ENCODE data around the gene SCOC.

The SCOC gene

DNA sequence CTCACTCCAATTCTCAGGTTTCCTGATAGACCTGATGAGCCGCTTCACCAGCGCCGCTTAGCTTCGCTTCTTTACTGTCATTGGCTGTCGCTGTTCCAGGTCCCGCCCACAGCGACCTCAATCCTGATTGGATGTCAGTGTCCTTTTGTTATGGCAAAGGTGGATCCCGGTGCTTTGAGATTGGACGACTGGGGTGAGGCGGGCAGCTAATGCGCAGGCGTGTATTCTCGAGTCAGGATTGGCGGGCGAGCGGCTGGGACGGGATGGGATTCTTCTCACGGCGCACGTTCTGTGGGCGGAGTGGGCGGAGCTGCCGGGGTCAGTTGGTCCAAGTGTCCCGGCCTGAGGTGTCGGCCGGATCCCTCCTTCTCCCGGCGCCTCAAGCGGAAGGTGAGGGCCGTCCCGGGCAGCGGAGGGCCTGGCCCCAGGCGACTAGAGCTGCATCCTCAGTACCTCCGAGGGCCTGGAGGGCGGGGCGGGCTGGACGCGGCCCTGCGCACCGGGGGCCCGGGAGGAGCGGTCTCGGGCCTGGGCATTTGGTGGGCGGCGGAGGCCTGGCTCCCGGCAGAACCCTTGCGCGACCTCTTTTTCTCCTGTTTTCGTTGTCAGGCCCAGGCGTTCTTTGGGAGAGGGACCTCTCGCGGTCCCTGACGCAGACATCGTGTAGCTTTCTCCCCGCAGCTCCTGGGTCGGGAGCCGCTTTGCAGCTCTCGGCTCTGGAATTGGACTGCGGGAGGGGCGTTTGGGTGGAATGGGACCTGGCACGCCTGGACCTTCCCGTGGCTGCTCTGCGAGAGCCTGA lies at the start of gene SCOC:
TSS of gene SCOC (plus strand) at position 319 of the 802 bp plus-strand sequence. CDS start 5,525 bp downstream, outside the sequence.
- in situ Hi-C loops (cut with HindIII; ENCODE audit: low sequenced_read_pairs), result loop anchor here (25.0 kb wide), 2 partner anchors 264 to 514 kb away; no protein-coding TSS in a partner anchor

GRCh38 chr4:140326395-140326993 lies 47.0 kb upstream of the SCOC start:
- in situ Hi-C loops (cut with HindIII; ENCODE audit: low sequenced_read_pairs), result loop anchor here (10.0 kb wide), 1 partner anchor 662 kb away; the partner anchor contains the start of gene MGST2

DNA sequence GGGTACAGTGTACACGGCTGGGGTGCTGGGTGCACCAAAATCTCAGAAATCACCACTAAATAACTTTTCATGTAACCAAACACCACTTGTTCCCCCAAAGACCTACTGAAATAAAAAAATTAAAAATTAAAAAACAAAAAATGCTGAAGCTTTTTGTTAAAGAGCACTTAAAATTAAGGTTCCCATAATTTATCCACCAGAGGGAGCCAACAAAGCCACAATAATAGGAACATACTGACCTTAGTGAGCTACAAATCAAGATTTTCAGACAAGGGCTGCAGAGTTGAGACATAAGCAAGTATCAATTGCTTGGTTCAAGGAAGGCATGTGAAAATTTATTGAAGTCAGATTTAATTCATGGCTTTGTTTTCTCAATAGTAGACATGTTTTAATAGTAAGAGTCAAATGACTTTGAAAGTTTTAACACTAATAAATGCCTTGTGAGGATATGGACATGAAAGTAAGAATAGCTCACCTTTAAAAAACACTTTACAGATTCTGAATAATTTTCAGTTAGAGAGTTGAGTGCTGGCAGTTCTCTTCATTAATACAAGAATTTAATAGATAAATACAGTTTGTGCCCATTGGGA lies 43.0 kb upstream of the SCOC start:
- in situ Hi-C loops (cut with HindIII; ENCODE audit: low sequenced_read_pairs), result no loop called here

DNA sequence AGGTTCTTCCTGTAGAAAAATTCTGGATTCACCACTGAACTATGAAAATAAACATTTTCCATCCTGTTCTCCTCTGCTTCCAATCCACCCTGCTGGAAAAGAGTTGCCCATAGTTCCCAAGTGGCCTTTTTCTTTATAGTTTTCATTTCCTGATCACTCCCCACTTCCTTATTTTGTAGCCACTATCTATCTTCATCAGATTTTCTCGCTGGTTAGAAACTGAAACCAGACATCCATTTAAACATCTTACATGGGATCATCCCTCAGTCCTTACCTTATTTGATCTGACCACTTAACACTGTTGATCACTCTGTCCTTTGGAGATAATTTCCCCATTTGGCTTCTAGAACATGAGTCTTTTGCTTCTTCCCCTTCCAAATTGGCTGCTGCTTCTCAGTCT lies 42.2 kb upstream of the SCOC start:
- in situ Hi-C loops (cut with HindIII; ENCODE audit: low sequenced_read_pairs), result no loop called here

GRCh38 chr4:140331876-140332275 lies 41.6 kb upstream of the SCOC start:
- in situ Hi-C loops (cut with HindIII; ENCODE audit: low sequenced_read_pairs), result no loop called here

- in situ Hi-C loops (cut with HindIII; ENCODE audit: low sequenced_read_pairs), result no loop called here
These were observed 40.7 kb upstream of the SCOC start for GRCh38 chr4:140332734-140333133.

- in situ Hi-C loops (cut with HindIII; ENCODE audit: low sequenced_read_pairs), result no loop called here
These were observed 39.9 kb upstream of the SCOC start for GRCh38 chr4:140333523-140333922.

DNA sequence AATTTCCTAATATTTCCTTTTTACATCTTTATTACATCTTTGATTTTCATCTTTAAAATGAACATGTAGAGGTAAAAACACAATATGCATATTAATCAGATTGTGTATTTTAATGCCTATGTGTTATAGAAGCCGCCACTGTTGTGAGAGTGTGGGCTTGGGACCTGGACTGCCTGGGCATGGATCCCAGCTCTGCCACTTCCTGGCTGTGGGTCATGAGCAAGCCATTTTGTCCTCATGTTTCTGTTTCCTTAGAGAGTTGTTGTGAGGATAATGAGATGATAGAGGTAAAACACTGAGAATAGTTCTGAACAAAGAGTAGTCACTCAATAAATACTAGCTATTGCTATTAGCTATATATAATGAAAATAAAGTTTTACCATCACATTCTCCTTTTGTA lies 38.4 kb upstream of the SCOC start:
- in situ Hi-C loops (cut with HindIII; ENCODE audit: low sequenced_read_pairs), result no loop called here

GRCh38 chr4:140336730-140337129 lies 36.7 kb upstream of the SCOC start:
- in situ Hi-C loops (cut with HindIII; ENCODE audit: low sequenced_read_pairs), result no loop called here

GRCh38 chr4:140342620-140343019 lies 30.8 kb upstream of the SCOC start:
- in situ Hi-C loops (cut with HindIII; ENCODE audit: low sequenced_read_pairs), result no loop called here

- in situ Hi-C loops (cut with HindIII; ENCODE audit: low sequenced_read_pairs), result no loop called here
These were observed 30.1 kb upstream of the SCOC start for GRCh38 chr4:140343303-140343702.

- in situ Hi-C loops (cut with HindIII; ENCODE audit: low sequenced_read_pairs), result no loop called here
These were observed 29.3 kb upstream of the SCOC start for GRCh38 chr4:140344101-140344500.

DNA sequence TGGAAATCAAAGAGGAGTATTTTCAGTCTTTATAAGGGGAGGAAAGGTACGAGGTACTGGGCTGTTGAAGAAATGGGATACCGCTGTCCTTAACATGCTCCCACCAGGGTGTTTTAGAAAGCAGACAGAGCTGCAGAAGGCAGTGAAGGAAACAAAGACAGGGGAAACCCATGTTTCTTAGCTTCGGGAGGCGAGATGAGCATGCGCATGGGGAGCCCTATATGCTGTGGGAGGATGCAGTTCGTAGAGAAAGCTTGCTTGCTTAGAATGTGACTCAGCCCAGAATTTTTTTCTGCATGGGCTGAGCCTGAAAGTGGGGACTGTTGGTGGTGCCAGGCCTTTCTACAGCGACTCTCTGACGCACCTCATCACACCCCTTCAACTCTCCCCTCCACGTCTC lies 28.8 kb upstream of the SCOC start:
- in situ Hi-C loops (cut with HindIII; ENCODE audit: low sequenced_read_pairs), result no loop called here

DNA sequence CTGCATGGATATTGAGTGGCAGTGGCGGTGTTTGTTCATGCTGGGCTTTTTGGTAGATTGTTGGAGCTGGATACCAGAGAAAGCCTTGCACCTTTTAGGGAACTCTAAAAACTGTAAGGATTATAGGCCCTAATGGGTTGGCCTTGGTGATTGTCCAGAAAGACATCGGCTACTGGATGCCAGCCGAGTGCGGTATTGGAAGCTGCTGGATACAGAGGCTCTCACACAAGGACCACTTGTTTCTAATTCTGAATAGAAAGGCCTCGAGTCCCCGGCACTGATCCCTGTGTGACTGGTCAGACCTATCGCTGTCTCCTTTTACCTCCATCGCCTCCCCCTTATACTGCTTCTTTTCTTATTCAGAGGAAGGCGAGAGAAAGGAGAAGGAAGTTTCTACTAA lies 27.3 kb upstream of the SCOC start:
- in situ Hi-C loops (cut with HindIII; ENCODE audit: low sequenced_read_pairs), result no loop called here

DNA sequence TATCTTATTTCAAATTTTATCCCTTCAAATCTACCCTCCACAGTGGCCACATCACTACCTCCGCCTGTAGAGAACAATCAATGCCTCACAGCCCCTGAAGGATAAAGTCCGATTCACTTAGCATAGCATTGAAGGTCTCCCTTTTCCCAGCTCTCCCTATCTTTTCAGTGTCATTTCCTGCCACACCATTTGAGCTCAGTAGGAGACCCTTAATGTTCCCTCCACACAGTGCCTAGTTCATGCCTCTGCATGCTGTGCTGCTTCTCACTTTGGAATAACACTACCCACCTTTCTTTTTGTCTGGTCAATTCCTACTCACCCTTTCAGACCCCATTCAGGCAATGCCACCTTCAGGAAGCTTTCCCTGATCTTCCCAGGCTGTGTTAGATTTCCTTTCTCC lies 23.6 kb upstream of the SCOC start:
- in situ Hi-C loops (cut with HindIII; ENCODE audit: low sequenced_read_pairs), result loop anchor here (25.0 kb wide), 2 partner anchors 287 to 537 kb away; no protein-coding TSS in a partner anchor

DNA sequence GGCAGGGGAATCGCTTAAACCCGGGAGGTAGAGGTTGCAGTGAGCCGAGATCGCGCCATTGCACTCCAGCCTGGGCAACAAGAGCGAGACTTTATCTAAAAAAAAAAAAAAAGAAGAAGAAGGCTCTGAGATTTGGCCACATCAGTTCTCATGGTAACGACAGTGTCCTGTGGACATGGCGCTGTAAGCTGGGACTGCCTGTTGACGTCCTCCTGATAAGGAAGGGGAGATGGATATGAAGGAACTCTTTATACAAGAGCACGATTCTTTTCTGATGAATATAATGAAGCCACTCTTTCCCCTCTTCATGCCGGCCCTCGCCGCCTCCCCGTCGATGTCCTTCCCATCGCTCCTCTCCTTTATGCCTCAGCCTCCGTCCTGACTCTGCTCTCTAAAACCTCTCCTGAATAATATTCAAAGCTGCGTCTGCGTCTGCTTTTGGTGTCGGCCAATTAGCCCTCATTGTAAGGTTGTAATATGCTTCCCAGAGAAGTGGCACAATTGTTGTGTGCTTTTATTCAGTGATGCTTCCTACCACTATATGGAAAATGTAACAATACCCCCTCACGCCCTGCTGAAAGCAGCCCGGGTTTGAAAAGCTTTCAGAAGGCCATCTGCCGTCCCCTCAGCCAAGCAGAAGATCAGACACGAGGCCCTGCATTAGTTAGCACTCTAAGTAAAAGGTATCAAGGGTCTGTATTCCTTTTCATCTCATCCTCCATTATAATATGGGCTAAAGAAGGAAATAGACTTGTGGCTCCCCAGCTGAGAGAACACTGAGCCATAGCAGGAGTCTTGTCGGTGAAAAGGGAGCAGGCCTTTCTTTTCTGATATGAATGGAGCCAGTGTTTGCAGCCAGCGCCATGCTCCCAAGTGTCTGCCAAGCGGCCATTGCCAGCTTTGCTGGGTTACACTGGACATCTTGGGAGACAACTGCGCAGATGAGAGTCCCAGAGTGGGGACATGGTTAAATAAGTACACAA lies 22.1 kb upstream of the SCOC start:
- in situ Hi-C loops (cut with HindIII; ENCODE audit: low sequenced_read_pairs), result loop anchor here (25.0 kb wide), 2 partner anchors 286 to 536 kb away; no protein-coding TSS in a partner anchor

DNA sequence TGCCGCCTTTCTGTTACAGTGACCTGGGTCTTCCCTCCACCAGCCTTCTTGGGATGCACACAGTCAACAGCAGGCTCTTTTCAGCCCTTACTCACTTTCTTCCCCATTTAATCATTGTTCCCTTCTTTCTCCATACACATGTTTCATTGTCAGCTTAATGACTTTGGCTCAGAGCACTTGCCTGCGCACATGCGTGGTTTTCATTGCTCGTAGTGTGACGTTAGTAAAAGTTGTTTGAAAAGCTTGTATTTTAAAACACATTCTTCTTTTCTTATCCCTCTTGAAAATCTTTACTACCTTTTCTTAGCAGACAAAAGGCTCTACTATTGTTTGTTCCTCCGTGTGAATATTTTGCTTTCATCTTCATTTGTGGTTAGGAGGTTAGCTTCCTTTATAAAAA lies 19.7 kb upstream of the SCOC start:
- in situ Hi-C loops (cut with HindIII; ENCODE audit: low sequenced_read_pairs), result loop anchor here (25.0 kb wide), 2 partner anchors 284 to 534 kb away; no protein-coding TSS in a partner anchor

DNA sequence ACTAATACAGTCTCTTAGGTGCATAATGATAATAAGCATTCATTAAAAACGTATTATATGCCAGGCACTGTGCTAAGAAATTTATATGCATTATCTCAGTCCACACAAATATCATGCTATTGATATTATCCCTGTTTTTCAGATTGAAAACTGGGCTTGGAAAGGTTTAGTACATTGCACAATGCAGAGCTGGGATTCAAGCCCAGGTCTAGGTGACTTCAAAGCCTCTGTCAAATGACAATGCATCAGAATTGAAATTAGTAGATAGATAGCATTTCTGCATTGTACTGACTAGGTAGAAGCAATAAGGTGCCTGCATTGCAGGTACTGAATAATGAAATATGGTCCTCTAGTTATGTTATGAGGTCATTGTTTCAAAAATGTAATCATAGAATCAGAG lies 18.2 kb upstream of the SCOC start:
- in situ Hi-C loops (cut with HindIII; ENCODE audit: low sequenced_read_pairs), result loop anchor here (25.0 kb wide), 2 partner anchors 282 to 532 kb away; no protein-coding TSS in a partner anchor

GRCh38 chr4:140357868-140358267 lies 15.6 kb upstream of the SCOC start:
- in situ Hi-C loops (cut with HindIII; ENCODE audit: low sequenced_read_pairs), result loop anchor here (25.0 kb wide), 2 partner anchors 279 to 529 kb away; no protein-coding TSS in a partner anchor

DNA sequence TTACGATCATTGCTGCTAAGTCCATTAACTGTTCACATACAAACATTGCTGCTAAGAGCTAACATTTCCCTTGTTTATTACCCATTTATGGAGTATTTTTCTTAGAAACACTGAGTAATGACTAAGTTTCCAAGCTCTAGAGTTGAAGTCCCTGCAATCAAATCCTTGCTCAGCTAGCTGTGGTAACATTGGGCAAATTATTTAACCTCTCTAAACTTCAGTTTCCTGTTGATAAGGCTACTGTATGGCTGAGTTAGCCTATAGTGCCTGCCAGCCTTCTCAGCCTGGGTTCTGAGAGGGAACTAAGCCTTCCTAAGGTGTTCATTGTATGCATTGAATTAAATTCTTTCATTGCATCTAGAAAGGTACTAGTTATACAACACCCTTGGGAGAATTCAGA lies 15.2 kb upstream of the SCOC start:
- in situ Hi-C loops (cut with HindIII; ENCODE audit: low sequenced_read_pairs), result loop anchor here (25.0 kb wide), 2 partner anchors 279 to 529 kb away; no protein-coding TSS in a partner anchor
